PC-9 (cell line): ENCODE results near the gene CSNK1G3. TPM values are rescaled to one million over a fixed set of nuclear protein-coding genes. Genes with fewer than 3 reads are reported as not detected.
"Not testable (repeated sequence)": the region's sequence is repeated elsewhere in the genome, so short reads cannot be mapped to it uniquely, and the experiment has no call there.

Experiments
- BruUV-seq: library from RNA; stranded (reverse); fragments of 400-500 nt; replicated peaks from 2 replicates; lab custom pipeline; 2021; lab: Mats Ljungman, UMichigan
- CTCF ChIA-PET: fragments of 300-600 bp; sonication (Branson Sonifier 250); formaldehyde crosslinking; loops from one replicate; lab custom pipeline; 2022; ENCODE audit warnings: antibody characterized with exemption; lab: Charles Lee
- POLR2A ChIA-PET: fragments of 300-600 bp; sonication (Branson Sonifier 250); formaldehyde crosslinking; loops from one replicate; lab custom pipeline; 2022; ENCODE audit warnings: antibody characterized with exemption; ENCODE audit not compliant: unreplicated experiment; lab: Charles Lee
- DNase-seq, 2 experiments: peaks; one replicate each; pipeline versions ENCODE4 v3.0.0 to v3.0.0-alpha.2; 2015 to 2022; ENCODE audit warnings: mixed read lengths in 1 of 2
- H2AFZ ChIP-seq: fragments of 200-600 bp; sonication (generic); 2 replicates; pipeline ENCODE4 v1.8.1; 2017; ENCODE audit warnings: antibody characterized with exemption
- H3F3A ChIP-seq: fragments of 200-600 bp; sonication (generic); 2 replicates; pipeline ENCODE4 v1.8.1; 2017; ENCODE audit warnings: antibody characterized with exemption, mild to moderate bottlenecking, low read depth; ENCODE audit not compliant: insufficient read depth
- H3K27ac ChIP-seq: fragments of 200-600 bp; sonication (generic); 2 replicates; pipeline ENCODE4 v1.6.1; 2016; ENCODE audit warnings: mixed run types
- H3K27me3 ChIP-seq: fragments of 200-600 bp; sonication (generic); 2 replicates; pipeline ENCODE4 v1.6.1; 2016; ENCODE audit warnings: low read depth, mixed run types; ENCODE audit not compliant: insufficient read depth
- H3K36me3 ChIP-seq: fragments of 200-600 bp; sonication (generic); 2 replicates; pipeline ENCODE4 v1.6.1; 2016; ENCODE audit warnings: low read depth, mixed run types
- H3K4me1 ChIP-seq: fragments of 200-600 bp; sonication (generic); replicated peaks from 2 replicates; pipeline ENCODE4 v1.6.1; 2016; ENCODE audit warnings: mixed run types; ENCODE audit not compliant: insufficient read depth
- H3K4me2 ChIP-seq: fragments of 200-600 bp; sonication (generic); 2 replicates; pipeline ENCODE4 v1.6.1; 2017; ENCODE audit warnings: mixed run types
- H3K4me3 ChIP-seq: fragments of 200-600 bp; sonication (generic); 2 replicates; pipeline ENCODE4 v1.6.1; 2016; ENCODE audit warnings: mixed run types
- H3K79me2 ChIP-seq: fragments of 200-600 bp; sonication (generic); 2 replicates; pipeline ENCODE4 v1.6.1; 2017; ENCODE audit warnings: low read depth, mixed run types
- H3K9me2 ChIP-seq: fragments of 200-600 bp; sonication (generic); 2 replicates; pipeline ENCODE4 v1.8.1; 2017; ENCODE audit warnings: mild to moderate bottlenecking; ENCODE audit not compliant: insufficient read depth
- H3K9me3 ChIP-seq: fragments of 200-600 bp; sonication (generic); 2 replicates; pipeline ENCODE4 v1.8.1; 2016; ENCODE audit warnings: low read depth; ENCODE audit not compliant: insufficient read depth
- H4K20me1 ChIP-seq: fragments of 200-600 bp; sonication (generic); 2 replicates; pipeline ENCODE4 v1.8.1; 2017; ENCODE audit not compliant: insufficient read depth
- EZH2 ChIP-seq: fragments of 200-600 bp; sonication (generic); IDR thresholded peaks from 2 replicates; pipeline ENCODE4 v1.8.0; 2017; ENCODE audit warnings: antibody characterized with exemption, low read depth
- intact Hi-C: fragments of 100-400 bp; cut with micrococcal nuclease; formaldehyde crosslinking; loops from one replicate; pipeline ENCODE4 v1.10.0; 2022; ENCODE audit not compliant: unreplicated experiment
- total RNA-seq: library from RNA; stranded (reverse); gene quantifications from 2 replicates; pipeline ENCODE4 v1.2.3, GENCODE V29; 2021
- TF ChIP-seq, protein P1 (sequence below): fragments of 200-600 bp; sonication (generic); conservative IDR thresholded peaks from 2 replicates; pipeline ENCODE4 v1.6.1; 2017; ENCODE audit warnings: mixed run types, antibody characterized with exemption, mild to moderate bottlenecking, moderate library complexity

The CSNK1G3 gene
- total RNA-seq, 1 experiment from 2014 or later: 39.0 TPM

DNA sequence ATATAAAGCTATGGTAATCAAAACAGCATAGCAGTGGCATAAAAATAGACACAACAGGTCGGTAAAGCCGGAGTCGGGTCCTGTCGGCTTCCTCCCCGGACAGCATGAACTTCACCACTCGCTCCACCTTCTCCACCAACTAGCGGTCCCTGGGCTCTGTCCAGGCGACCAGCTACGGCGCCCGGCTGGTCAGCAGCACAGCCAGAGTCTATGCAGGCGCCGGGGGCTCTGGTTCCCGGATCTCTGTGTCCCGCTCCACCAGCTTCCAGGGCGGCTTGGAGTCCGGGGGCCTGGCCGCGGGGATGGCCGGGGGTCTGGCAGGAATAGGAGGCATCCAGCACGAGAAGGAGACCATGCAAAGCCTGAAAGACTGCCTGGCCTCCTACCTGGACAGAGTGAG lies 124.0 kb downstream of the CSNK1G3 start:
- no peaks in the 10 kb centered on the region for H3K4me1 ChIP-seq
- ChIA-PET POLR2A (no interaction called here), CTCF (no interaction called here)
- H3K4me2 ChIP-seq: peak overlapping the region; percentile 16; the same call in 1 of the 2 replicates
- H3K9me2 ChIP-seq: no peaks in the 10 kb centered on the region
- no peaks in the 10 kb centered on the region for H3K9me3 ChIP-seq
- no peaks in the 10 kb centered on the region for H3K36me3 ChIP-seq
- no peaks in the 10 kb centered on the region for H4K20me1 ChIP-seq
- BruUV-seq: no TSS peak
- intact Hi-C loops: no loop called here
- H3F3A ChIP-seq: no peaks in the 10 kb centered on the region
- H3K4me3 ChIP-seq: no peak overlapping the region
- no peaks in the 10 kb centered on the region for H3K27me3 ChIP-seq
- DNase-seq: no peak
- H2AFZ ChIP-seq: no peak overlapping the region
- TF ChIP-seq, protein P1, sequence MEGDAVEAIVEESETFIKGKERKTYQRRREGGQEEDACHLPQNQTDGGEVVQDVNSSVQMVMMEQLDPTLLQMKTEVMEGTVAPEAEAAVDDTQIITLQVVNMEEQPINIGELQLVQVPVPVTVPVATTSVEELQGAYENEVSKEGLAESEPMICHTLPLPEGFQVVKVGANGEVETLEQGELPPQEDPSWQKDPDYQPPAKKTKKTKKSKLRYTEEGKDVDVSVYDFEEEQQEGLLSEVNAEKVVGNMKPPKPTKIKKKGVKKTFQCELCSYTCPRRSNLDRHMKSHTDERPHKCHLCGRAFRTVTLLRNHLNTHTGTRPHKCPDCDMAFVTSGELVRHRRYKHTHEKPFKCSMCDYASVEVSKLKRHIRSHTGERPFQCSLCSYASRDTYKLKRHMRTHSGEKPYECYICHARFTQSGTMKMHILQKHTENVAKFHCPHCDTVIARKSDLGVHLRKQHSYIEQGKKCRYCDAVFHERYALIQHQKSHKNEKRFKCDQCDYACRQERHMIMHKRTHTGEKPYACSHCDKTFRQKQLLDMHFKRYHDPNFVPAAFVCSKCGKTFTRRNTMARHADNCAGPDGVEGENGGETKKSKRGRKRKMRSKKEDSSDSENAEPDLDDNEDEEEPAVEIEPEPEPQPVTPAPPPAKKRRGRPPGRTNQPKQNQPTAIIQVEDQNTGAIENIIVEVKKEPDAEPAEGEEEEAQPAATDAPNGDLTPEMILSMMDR: no peak
- TF ChIP-seq EZH2: no peak
- H3K79me2 ChIP-seq: no peaks in the 10 kb centered on the region
- H3K27ac ChIP-seq: no peak overlapping the region

DNA sequence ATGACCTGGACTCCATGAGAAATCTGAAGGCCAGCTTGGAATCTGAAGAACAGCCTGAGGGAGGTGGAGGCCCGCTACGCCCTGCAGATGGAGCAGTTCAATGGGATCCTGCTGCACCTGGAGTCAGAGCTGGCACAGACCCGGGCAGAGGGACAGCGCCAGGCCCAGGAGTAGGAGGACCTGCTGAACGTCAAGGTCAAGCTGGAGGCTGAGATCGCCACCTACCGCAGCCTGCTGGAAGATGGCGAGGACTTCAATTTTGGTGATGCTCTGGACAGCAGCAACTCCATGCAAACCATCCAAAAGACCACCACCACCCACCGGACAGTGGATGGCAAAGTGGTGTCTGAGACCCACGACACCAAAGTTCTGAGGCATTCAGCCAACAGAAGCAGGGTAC lies 125.1 kb downstream of the CSNK1G3 start:
- H3K4me3 ChIP-seq, intact Hi-C loops, H3K36me3 ChIP-seq, H4K20me1 ChIP-seq, DNase-seq, H3K27ac ChIP-seq, H2AFZ ChIP-seq, BruUV-seq, H3K27me3 ChIP-seq, H3K9me2 ChIP-seq, POLR2A ChIA-PET, H3K4me1 ChIP-seq, CTCF ChIA-PET, H3K79me2 ChIP-seq, H3K4me2 ChIP-seq, H3K9me3 ChIP-seq, H3F3A ChIP-seq: not testable (repeated sequence)

DNA sequence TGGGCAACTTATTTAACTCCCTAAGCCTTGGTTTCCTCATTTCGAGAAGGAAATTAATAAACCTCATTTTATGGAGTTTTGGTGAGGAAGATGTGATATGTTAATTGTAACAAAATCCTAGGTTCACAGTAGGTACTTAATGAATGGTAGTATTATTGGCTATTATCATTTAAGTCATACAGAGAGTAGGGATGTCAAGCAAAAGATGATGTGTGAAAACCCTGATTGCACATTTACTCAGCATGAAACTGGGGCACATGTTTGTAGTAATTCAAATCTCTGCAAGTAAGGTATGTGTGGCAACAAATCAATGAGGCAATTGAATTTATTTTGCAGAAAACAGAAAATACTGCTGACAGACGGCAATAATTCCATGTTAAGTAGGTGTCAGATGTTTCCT lies 127.3 kb downstream of the CSNK1G3 start:
- no peaks in the 10 kb centered on the region for H3K36me3 ChIP-seq
- H3K79me2 ChIP-seq: no peaks in the 10 kb centered on the region
- no peaks in the 10 kb centered on the region for H3K9me2 ChIP-seq
- DNase-seq: no peak
- CTCF ChIA-PET: no interaction called here
- H3K4me1 ChIP-seq: no peaks in the 10 kb centered on the region
- BruUV-seq: no TSS peak
- intact Hi-C loops: no loop called here
- no peak for TF ChIP-seq EZH2
- TF ChIP-seq, protein P1: no peak
- no peak overlapping the region for H3K27ac ChIP-seq
- H4K20me1 ChIP-seq: no peaks in the 10 kb centered on the region
- no peaks in the 10 kb centered on the region for H3K27me3 ChIP-seq
- no peak overlapping the region for H3K4me3 ChIP-seq
- no peak overlapping the region for H2AFZ ChIP-seq
- POLR2A ChIA-PET: no interaction called here
- H3K9me3 ChIP-seq: no peaks in the 10 kb centered on the region
- H3F3A ChIP-seq: no peaks in the 10 kb centered on the region
- H3K4me2 ChIP-seq: no peak overlapping the region

DNA sequence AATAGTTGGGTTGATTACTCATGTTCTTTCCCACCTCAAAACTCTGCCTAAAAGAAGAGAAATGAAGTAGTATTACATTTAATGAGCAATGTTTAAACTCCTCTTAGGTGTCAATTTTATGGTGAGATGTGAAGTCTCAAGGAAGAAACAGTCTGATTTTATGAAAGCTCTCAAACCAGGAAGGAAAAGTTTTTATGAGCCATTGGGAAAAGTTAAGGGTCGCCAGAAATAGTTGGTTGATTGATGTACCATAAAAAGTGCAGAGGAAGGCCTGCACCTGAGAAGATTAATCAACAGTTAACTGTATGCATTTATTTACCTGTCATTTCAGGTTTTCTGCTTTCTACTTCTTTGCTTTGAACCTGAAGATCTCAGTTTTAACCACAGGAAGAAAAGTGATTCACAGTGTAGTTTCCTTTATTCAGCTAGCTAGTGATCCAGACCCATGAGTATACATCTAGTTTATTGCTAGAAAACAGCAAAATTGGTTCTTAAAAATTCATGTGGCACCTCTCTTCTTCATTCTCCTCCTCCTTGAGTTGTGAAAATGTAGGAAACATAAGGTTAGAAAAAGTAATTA lies 133.1 kb downstream of the CSNK1G3 start:
- H3K36me3 ChIP-seq: no peaks in the 10 kb centered on the region
- H2AFZ ChIP-seq: no peak overlapping the region
- no peaks in the 10 kb centered on the region for H3K4me1 ChIP-seq
- CTCF ChIA-PET: no interaction called here
- TF ChIP-seq, protein P1: no peak
- TF ChIP-seq EZH2: no peak
- H3K27me3 ChIP-seq: no peaks in the 10 kb centered on the region
- no peak overlapping the region for H3K4me2 ChIP-seq
- no peaks in the 10 kb centered on the region for H3K79me2 ChIP-seq
- BruUV-seq: no TSS peak
- no peaks in the 10 kb centered on the region for H3K9me3 ChIP-seq
- no peak for DNase-seq
- H4K20me1 ChIP-seq: no peaks in the 10 kb centered on the region
- no peaks in the 10 kb centered on the region for H3F3A ChIP-seq
- no peaks in the 10 kb centered on the region for H3K9me2 ChIP-seq
- POLR2A ChIA-PET: no interaction called here
- intact Hi-C loops: no loop called here
- H3K4me3 ChIP-seq: no peak overlapping the region
- no peak overlapping the region for H3K27ac ChIP-seq
